ENCODE results near the gene EPAS1. TPM values are rescaled to one million over a fixed set of nuclear protein-coding genes. Genes with fewer than 3 reads are reported as not detected.

Gene EPAS1
- total RNA-seq, 1 experiment from 2014 or later, result 146 TPM

DNA sequence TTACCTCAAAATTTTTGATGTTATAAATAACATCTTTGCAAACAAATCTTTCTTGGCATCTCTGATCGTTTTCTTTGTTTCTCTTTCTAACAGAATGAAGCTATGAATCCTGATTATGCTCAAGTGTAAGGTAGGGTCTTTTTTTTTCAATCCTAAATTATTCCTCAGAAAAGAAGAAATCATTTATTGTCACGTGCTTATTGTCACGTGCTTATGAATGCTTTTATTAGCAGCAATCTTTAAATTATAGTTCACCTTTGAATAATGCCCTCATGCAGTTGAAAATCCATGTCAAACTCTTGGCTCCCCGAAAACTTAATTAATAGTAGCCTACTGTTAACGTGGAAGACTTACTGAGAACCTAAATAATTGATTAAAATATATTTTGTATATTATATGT lies 39.2 kb upstream of the EPAS1 start:
- ChIA-PET POLR2A (interaction anchor here (0.5 kb wide), 1 partner anchor 127 kb away, joined by 3 read pairs; no protein-coding TSS in a partner anchor), CTCF (interaction anchor here (1.0 kb wide), 1 partner anchor 29 kb away, joined by 4 read pairs; no protein-coding TSS in a partner anchor)
- no peaks in the 10 kb centered on the region for H3K27me3 Mint-ChIP-seq (ENCODE audit: insufficient read depth, unreplicated experiment)
- no peaks in the 10 kb centered on the region for H3K9me3 Mint-ChIP-seq (ENCODE audit: unreplicated experiment)
- H3K36me3 Mint-ChIP-seq (ENCODE audit: insufficient read depth, unreplicated experiment), result no peaks in the 10 kb centered on the region
- BruUV-seq (replicated peaks), result no TSS peak
- H3K4me3 Mint-ChIP-seq (ENCODE audit: unreplicated experiment), result no peak overlapping the region
- H3K27ac Mint-ChIP-seq (ENCODE audit: low read depth, unreplicated experiment), result no peak overlapping the region
- no peak for DNase-seq (ENCODE audit: unreplicated experiment)
- H3K4me1 Mint-ChIP-seq (ENCODE audit: insufficient read depth, unreplicated experiment), result peaks cover 6% of the 10 kb centered on the region
- TF ChIP-seq, protein P1, sequence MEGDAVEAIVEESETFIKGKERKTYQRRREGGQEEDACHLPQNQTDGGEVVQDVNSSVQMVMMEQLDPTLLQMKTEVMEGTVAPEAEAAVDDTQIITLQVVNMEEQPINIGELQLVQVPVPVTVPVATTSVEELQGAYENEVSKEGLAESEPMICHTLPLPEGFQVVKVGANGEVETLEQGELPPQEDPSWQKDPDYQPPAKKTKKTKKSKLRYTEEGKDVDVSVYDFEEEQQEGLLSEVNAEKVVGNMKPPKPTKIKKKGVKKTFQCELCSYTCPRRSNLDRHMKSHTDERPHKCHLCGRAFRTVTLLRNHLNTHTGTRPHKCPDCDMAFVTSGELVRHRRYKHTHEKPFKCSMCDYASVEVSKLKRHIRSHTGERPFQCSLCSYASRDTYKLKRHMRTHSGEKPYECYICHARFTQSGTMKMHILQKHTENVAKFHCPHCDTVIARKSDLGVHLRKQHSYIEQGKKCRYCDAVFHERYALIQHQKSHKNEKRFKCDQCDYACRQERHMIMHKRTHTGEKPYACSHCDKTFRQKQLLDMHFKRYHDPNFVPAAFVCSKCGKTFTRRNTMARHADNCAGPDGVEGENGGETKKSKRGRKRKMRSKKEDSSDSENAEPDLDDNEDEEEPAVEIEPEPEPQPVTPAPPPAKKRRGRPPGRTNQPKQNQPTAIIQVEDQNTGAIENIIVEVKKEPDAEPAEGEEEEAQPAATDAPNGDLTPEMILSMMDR (IDR thresholded peaks at IDR 0.05; ENCODE audit: unreplicated experiment), result no peak
- intact Hi-C loops (cut with micrococcal nuclease), result no loop called here

DNA sequence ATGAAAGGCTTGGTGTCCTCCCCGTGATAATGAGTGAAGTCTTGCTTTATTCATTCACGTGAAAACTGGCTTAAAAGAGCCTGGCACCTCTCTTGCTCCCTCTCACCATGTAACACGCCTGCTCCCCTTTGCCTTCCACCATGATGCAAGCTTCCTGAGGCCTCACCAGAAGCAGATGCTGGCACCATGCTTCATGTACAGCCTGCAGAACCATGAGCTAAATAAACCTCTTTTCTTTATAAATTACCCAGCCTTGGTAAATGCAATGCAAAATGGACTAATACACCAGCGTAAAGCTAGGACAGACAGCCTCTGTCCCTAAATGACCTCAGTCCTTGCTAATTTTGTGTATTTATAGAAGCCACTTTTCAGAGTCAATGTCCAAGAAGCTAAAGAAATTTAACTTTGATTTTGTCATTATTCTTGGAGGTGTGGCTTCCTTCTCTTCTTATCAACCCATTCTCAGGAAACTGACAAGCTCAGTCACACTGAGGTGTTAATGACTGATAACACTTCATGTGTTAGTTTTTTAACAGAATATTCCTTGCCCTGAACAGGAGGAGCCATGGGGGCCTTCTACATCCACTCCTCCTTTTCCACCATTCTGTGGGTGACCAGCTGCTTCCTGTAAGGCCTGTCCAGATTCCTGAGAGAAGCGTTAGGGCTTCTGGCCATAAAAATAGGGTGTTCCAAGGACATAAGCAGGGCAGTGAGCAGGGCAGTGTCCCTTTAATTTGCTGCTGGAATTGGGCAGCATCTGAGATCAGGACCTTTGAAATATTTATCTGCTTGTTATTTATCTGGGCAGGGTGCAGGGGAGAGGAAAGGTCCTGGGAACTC lies 38.0 kb upstream of the EPAS1 start:
- no peaks in the 10 kb centered on the region for H3K4me1 Mint-ChIP-seq (ENCODE audit: insufficient read depth, unreplicated experiment)
- CTCF ChIA-PET, result interaction anchor here (1.2 kb wide), 1 partner anchor 38 kb away, joined by 4 read pairs; the partner anchor contains the start of gene EPAS1
- H3K9me3 Mint-ChIP-seq (ENCODE audit: unreplicated experiment), result no peaks in the 10 kb centered on the region
- H3K4me3 Mint-ChIP-seq (ENCODE audit: unreplicated experiment), result no peak overlapping the region
- no peak overlapping the region for H3K27ac Mint-ChIP-seq (ENCODE audit: low read depth, unreplicated experiment)
- DNase-seq (ENCODE audit: unreplicated experiment), result no peak
- BruUV-seq (replicated peaks), result no TSS peak
- H3K36me3 Mint-ChIP-seq (ENCODE audit: insufficient read depth, unreplicated experiment), result no peaks in the 10 kb centered on the region
- TF ChIP-seq, protein P1 (IDR thresholded peaks at IDR 0.05; ENCODE audit: unreplicated experiment), result no peak
- H3K27me3 Mint-ChIP-seq (ENCODE audit: insufficient read depth, unreplicated experiment), result no peaks in the 10 kb centered on the region
- intact Hi-C loops (cut with micrococcal nuclease), result no loop called here
- POLR2A ChIA-PET, result interaction anchor here (1.0 to 1.6 kb wide), 2 partner anchors 15 to 21 kb away, joined by 3 to 4 read pairs; no protein-coding TSS in a partner anchor

DNA sequence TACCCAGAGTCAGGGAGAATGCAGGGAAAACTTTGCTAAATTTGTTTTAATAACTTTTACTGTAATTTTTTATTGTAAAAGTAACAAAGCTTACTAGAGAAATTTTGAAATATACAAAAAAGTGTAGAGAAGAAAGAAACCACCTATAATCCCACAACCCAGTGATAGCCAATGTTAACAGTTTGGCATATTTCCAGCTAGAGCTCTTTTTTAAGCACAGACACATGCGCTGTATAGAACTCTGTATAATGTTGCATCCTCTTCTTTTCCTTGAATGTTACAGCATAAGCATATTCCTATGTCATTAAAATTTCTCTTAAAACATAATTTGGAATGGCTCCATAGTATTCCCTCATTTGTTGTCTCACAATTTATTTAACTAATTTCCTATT lies 37.4 kb upstream of the EPAS1 start:
- no TSS peak for BruUV-seq (replicated peaks)
- no peaks in the 10 kb centered on the region for H3K9me3 Mint-ChIP-seq (ENCODE audit: unreplicated experiment)
- CTCF ChIA-PET, result interaction anchor here (1.2 kb wide), 1 partner anchor 38 kb away, joined by 4 read pairs; the partner anchor contains the start of gene EPAS1

DNA sequence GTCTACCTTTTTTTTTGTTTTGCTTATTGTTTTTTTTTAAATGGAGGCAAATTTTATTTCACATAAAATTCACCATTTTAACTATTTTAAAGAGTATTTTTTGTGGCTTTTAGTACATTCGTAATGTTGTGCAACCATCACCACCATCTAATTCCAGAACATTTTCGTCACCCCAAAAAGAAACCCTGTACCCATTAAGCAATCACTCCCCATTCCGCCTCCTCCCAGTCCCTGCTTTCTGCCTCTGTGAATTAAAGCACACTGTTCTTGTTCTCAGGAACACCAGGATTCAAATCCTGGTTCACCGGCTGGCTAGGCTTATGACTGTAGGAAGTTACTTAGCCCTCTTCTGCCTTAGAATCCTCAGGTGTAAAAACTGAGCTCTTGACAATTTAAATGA lies 36.9 kb upstream of the EPAS1 start:
- no peak for DNase-seq (ENCODE audit: unreplicated experiment)
- BruUV-seq (replicated peaks), result no TSS peak
- no peak overlapping the region for H3K27ac Mint-ChIP-seq (ENCODE audit: low read depth, unreplicated experiment)
- no peaks in the 10 kb centered on the region for H3K4me1 Mint-ChIP-seq (ENCODE audit: insufficient read depth, unreplicated experiment)
- TF ChIP-seq, protein P1 (IDR thresholded peaks at IDR 0.05; ENCODE audit: unreplicated experiment), result no peak
- H3K4me3 Mint-ChIP-seq (ENCODE audit: unreplicated experiment), result no peak overlapping the region
- intact Hi-C loops (cut with micrococcal nuclease), result no loop called here
- no peaks in the 10 kb centered on the region for H3K9me3 Mint-ChIP-seq (ENCODE audit: unreplicated experiment)
- ChIA-PET CTCF (no interaction called here), POLR2A (interaction anchor here (1.6 kb wide), 1 partner anchor 14 kb away, joined by 4 read pairs; no protein-coding TSS in a partner anchor)
- no peaks in the 10 kb centered on the region for H3K36me3 Mint-ChIP-seq (ENCODE audit: insufficient read depth, unreplicated experiment)
- no peaks in the 10 kb centered on the region for H3K27me3 Mint-ChIP-seq (ENCODE audit: insufficient read depth, unreplicated experiment)

More for the DNA sequence above, 37.4 kb upstream of the EPAS1 start:
- DNase-seq (ENCODE audit: unreplicated experiment), result no peak
- Mint-ChIP-seq H3K4me3 (ENCODE audit: unreplicated experiment) (no peak overlapping the region), H3K27me3 (ENCODE audit: insufficient read depth, unreplicated experiment) (no peaks in the 10 kb centered on the region), H3K4me1 (ENCODE audit: insufficient read depth, unreplicated experiment) (no peaks in the 10 kb centered on the region), H3K36me3 (ENCODE audit: insufficient read depth, unreplicated experiment) (no peaks in the 10 kb centered on the region), H3K27ac (ENCODE audit: low read depth, unreplicated experiment) (no peak overlapping the region)
- intact Hi-C loops (cut with micrococcal nuclease), result no loop called here
- POLR2A ChIA-PET, result interaction anchor here (1.0 to 1.6 kb wide), 2 partner anchors 14 to 20 kb away, joined by 3 to 4 read pairs; no protein-coding TSS in a partner anchor
- TF ChIP-seq, protein P1 (IDR thresholded peaks at IDR 0.05; ENCODE audit: unreplicated experiment), result no peak
